SU-DHL-6 (cell line): Measurements from ENCODE around the gene IL37.
A peak's percentile ranks its signal among the peaks of the same experiment; 100 is the strongest.

Experiments
- H2AFZ ChIP-seq: fragments of 200-600 bp; sonication (generic); 2 replicates; pipeline ENCODE4 v1.6.1; 2014; ENCODE audit warnings: low read depth, mild to moderate bottlenecking, moderate library complexity, mixed read lengths, antibody characterized with exemption, low read length; ENCODE audit not compliant: severe bottlenecking
- H3F3A ChIP-seq: fragments of 200-600 bp; shearing (Covaris generic); 2 replicates; pipeline ENCODE4 v1.6.0; 2016; ENCODE audit warnings: antibody characterized with exemption, mild to moderate bottlenecking; ENCODE audit not compliant: insufficient read depth
- H3K27ac ChIP-seq: fragments of 200-600 bp; sonication (generic); 2 replicates; pipeline ENCODE4 v1.5.1; 2016; ENCODE audit warnings: low read depth, mild to moderate bottlenecking, low read length, moderate library complexity, mixed read lengths
- H3K27me3 ChIP-seq: fragments of 200-600 bp; sonication (generic), shearing (Covaris generic); 2 replicates; pipeline ENCODE4 v1.6.0; 2014; ENCODE audit warnings: mild to moderate bottlenecking, low read length
- H3K36me3 ChIP-seq: fragments of 200-600 bp; sonication (generic); 2 replicates; pipeline ENCODE4 v1.6.1; 2014; ENCODE audit warnings: mild to moderate bottlenecking, low read length, mixed read lengths
- H3K4me2 ChIP-seq: fragments of 300-600, 200-600 bp; shearing (Covaris generic), sonication (generic); 2 replicates; pipeline ENCODE4 v1.6.0; 2014; ENCODE audit warnings: low read length, low read depth, mild to moderate bottlenecking; ENCODE audit not compliant: poor library complexity, severe bottlenecking
- H3K4me3 ChIP-seq: fragments of 200-600 bp; sonication (generic); 2 replicates; pipeline ENCODE4 v1.5.1; 2014; ENCODE audit warnings: antibody characterized with exemption, low read length, mild to moderate bottlenecking, mixed read lengths; ENCODE audit not compliant: insufficient read depth, poor library complexity, severe bottlenecking
- H3K79me2 ChIP-seq: fragments of 200-600 bp; sonication (generic); 2 replicates; pipeline ENCODE4 v1.6.1; 2014; ENCODE audit warnings: mild to moderate bottlenecking, low read length, moderate library complexity; ENCODE audit not compliant: insufficient read depth
- H3K9ac ChIP-seq: fragments of 200-600 bp; sonication (generic); 2 replicates; pipeline ENCODE4 v1.7.0; 2014; ENCODE audit warnings: mild to moderate bottlenecking, low read length
- H3K9me2 ChIP-seq: fragments of 200-600 bp; sonication (generic); replicated peaks from 2 replicates; pipeline ENCODE4 v1.6.1; 2014; ENCODE audit warnings: low read length; ENCODE audit not compliant: insufficient read depth
- H3K9me3 ChIP-seq: fragments of 200-600 bp; sonication (generic); 2 replicates; pipeline ENCODE4 v1.6.1; 2014; ENCODE audit warnings: low read length, mixed read lengths; ENCODE audit not compliant: insufficient read depth
- H4K20me1 ChIP-seq: fragments of 200-600 bp; sonication (generic); 2 replicates; pipeline ENCODE4 v1.6.1; 2014; ENCODE audit warnings: low read depth, mild to moderate bottlenecking, antibody characterized with exemption, low read length, moderate library complexity, mixed read lengths
- CTCF ChIP-seq: fragments of 200-600 bp; sonication (generic); IDR thresholded peaks from one replicate; pipeline ENCODE4 v1.5.1; 2017; ENCODE audit warnings: antibody characterized with exemption, mild to moderate bottlenecking, low read length, moderate library complexity; ENCODE audit not compliant: insufficient read depth, poor library complexity, severe bottlenecking
- EZH2phosphoT487 ChIP-seq: fragments of 200-600 bp; sonication (generic), shearing (Covaris generic); conservative IDR thresholded peaks from 2 replicates; pipeline ENCODE4 v1.6.1; 2018; ENCODE audit warnings: mild to moderate bottlenecking, antibody characterized with exemption, low read length, moderate library complexity, mixed read lengths

IL37 gene

GRCh38 chr2:112879491-112880041, 31.4 kb upstream of the IL37 start:
- Histone ChIP-seq H3K36me3 (no peaks in the 10 kb centered on the region), H3K9me3 (no peaks in the 10 kb centered on the region), H3F3A (no peaks in the 10 kb centered on the region), H3K27ac (peak overlapping the region; percentile 74), H3K9ac (no peak overlapping the region), H2AFZ (no peak overlapping the region), H3K27me3 (no peaks in the 10 kb centered on the region), H3K79me2 (no peaks in the 10 kb centered on the region), H3K9me2 (no peaks in the 10 kb centered on the region), H3K4me2 (peak overlapping the region; percentile 23), H4K20me1 (no peaks in the 10 kb centered on the region), H3K4me3 (no peak overlapping the region)
- TF ChIP-seq CTCF (no peak), EZH2phosphoT487 (no peak)

DNA sequence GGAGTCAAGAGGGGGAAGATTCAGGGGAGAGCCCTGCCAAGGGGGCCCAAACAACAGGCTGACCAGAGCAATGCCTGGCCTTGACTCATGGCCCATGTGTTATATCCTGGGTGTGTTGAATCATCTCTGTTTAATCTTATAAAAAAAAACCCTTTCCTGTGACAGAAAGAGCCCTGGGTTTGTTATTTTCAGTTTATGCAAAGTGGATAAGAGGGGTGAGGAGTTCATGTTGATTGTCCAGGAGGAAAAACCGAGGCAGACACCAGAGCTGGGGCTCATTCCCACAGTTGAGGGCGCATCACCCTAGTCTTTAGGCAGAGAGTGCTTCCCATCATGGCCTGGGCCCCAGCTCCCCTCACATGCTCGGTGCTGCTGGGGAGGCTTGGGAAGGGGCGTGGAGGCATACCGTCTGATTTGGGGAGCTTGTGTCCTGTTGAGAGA, 30.9 kb upstream of the IL37 start:
- Histone ChIP-seq H3K9me2 (no peaks in the 10 kb centered on the region), H3K36me3 (no peaks in the 10 kb centered on the region), H3K4me3 (no peak overlapping the region), H3K4me2 (peak overlapping the region; percentile 23), H4K20me1 (no peaks in the 10 kb centered on the region), H3K9ac (no peak overlapping the region), H3K27me3 (no peaks in the 10 kb centered on the region), H3K79me2 (no peaks in the 10 kb centered on the region), H3K27ac (peak overlapping the region; percentile 74), H3K9me3 (no peaks in the 10 kb centered on the region), H2AFZ (no peak overlapping the region), H3F3A (no peaks in the 10 kb centered on the region)
- TF ChIP-seq EZH2phosphoT487 = no peak
- no peak for TF ChIP-seq CTCF

GRCh38 chr2:112880696-112881095, 30.3 kb upstream of the IL37 start:
- Histone ChIP-seq H3K27me3 (no peaks in the 10 kb centered on the region), H3K9me3 (no peaks in the 10 kb centered on the region), H3K36me3 (no peaks in the 10 kb centered on the region), H3K9me2 (no peaks in the 10 kb centered on the region), H3K4me3 (no peak overlapping the region), H2AFZ (no peak overlapping the region), H3K27ac (peak overlapping the region; percentile 74), H3K79me2 (no peaks in the 10 kb centered on the region), H3F3A (no peaks in the 10 kb centered on the region), H4K20me1 (no peaks in the 10 kb centered on the region), H3K4me2 (peak overlapping the region; percentile 23), H3K9ac (no peak overlapping the region)
- no peak for TF ChIP-seq EZH2phosphoT487
- no peak for TF ChIP-seq CTCF
